GM04503 (cell line): ENCODE data around the gene TEKT2.

Experiments
- DNase-seq: peaks from one replicate; pipeline ENCODE4 v3.0.0-alpha.2; 2012; ENCODE audit warnings: low read depth

The TEKT2 gene, protein sequence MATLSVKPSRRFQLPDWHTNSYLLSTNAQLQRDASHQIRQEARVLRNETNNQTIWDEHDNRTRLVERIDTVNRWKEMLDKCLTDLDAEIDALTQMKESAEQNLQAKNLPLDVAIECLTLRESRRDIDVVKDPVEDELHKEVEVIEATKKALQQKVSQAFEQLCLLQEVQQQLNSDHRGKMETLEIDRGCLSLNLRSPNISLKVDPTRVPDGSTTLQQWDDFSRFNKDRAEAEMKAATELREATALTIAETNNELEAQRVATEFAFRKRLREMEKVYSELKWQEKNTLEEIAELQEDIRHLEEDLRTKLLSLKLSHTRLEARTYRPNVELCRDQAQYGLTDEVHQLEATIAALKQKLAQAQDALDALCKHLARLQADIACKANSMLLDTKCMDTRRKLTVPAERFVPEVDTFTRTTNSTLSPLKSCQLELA

DNA sequence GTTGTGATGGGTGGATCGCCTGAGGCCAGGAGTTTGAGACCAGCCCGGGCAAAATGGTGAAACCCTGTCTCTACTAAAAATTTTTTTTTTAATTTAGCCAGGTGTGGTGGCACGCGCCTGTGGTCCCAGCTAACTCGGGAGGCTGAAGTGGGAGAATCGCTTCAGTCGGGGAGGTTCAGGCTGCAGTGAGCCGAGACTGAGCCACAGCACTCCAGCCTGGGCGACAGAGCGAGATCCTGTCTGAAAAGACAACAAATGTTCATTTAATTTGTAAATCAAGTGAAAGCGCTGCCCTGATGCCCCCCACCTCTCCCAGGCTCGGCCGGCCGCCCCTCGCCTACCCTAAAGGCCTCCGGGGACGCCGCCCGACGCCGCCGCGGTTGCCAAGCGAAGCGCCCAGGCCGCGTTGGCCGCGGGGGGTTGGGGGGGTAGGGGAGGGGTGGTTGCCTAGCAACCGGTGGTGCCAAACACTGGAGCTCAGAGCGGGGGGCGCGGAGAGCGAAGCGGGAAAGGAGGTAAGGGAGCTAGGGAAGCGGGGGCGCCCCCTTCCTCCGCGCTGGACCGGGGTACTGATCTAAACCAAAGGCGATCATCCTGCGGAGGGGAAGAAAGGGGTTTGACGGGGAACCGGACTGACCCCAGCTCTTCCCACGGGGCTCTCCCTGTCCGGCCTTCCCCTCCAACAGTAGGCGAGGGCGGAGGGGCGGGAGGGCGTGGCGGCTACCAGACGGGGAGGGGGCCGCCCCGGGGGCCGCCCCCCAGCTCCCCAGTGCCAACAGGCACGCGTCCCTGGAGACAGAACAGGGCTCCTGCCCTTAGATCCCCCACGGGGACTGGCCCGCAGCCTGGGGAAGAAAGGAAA, at the start of gene TEKT2:
Gene TEKT2 (plus strand): TSS at position 460 of the 862 bp plus-strand sequence. CDS start 828 bp downstream, outside the sequence.
- DNase-seq, result no peak

DNA sequence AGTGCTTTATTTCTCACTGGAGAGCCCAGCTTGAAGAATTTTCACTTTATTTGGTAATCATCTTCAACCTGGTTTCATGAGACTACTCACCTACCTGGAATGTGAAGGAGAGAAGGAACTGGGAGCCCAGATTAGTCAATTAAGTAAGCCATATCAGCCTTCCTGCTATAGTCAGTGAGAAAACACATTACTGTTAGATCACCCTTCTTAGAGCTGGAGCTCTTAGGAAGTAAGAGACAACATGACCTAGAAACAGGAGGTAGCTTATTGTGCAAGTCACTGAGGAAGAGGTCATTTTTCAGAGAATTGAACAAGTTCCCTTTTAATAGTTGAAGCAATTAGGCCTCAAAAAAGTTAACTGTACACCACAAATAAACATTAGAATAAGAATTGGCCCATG, 49.2 kb upstream of the TEKT2 start:
- peak; percentile 24 for DNase-seq

DNA sequence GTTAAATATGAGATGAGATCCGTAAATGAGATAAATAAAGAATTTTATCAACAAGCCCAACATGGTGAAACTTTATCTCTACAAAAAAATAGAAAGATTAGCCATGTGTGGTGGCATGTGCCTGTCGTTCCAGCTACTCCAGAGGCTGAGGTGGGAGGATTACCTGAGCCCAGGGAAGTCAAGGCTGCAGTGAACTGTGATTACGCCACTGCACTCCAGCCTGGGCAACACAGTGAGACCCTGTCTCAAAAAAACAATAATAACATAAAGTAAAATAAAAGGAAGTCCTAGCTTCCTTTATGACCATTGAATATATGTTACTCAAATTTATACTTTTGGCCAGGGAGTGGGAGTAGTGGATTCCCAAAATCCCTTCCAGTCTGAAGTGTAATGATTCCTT, 48.7 kb upstream of the TEKT2 start:
- no peak for DNase-seq

DNA sequence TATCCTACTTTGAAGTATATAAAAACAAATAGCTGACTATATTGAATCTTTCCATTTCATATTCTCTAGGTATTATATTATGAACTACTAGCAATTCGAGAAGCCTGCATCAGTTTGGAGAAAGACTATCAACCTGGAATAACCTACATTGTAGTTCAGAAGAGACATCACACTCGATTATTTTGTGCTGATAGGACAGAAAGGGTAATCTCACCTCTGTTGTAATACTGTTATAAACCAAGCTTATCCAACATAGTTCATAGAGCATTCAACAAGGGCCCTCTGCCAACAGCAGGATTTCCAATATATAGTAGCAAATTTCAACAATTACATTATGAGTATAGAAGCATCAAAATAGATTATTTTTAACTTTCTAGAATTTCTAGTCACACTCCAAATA, 43.7 kb upstream of the TEKT2 start:
- DNase-seq, result no peak

DNA sequence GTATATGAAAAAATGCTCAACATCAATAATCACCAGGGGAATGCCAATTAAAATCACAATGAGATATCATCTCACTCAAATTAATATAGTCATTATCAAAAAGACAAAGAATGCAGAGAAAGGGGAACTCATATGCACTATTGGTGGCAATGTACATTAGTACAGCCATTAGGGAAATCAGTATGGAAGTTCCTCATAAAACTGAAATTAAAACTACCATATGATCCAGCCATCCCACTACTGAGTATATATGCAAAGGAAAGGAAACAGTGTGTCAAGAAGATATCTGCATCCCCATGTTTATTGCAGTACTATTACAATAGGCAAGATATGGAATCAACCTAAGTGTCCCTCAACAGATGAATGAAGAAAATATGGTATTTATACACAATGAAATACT, 32.1 kb upstream of the TEKT2 start:
- DNase-seq, result no peak

DNA sequence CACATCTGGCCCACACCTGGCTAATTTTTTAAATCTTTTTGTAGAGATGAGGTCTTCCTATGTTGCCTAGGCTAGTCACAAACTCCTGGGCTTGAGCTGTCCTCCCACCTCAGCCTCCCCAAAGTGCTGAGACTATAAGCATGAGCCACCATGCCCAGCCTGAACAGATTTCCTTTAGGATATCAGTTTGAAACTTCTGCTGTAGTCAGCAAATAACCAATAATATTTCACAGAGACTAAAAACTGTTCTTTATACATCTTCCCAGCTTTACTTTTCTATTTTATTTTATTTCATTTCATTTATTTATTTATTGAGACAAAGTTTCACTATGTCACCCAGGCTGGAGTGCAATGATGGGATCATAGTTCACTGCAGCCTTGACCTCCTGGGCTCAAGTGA, 29.9 kb upstream of the TEKT2 start:
- no peak for DNase-seq

DNA sequence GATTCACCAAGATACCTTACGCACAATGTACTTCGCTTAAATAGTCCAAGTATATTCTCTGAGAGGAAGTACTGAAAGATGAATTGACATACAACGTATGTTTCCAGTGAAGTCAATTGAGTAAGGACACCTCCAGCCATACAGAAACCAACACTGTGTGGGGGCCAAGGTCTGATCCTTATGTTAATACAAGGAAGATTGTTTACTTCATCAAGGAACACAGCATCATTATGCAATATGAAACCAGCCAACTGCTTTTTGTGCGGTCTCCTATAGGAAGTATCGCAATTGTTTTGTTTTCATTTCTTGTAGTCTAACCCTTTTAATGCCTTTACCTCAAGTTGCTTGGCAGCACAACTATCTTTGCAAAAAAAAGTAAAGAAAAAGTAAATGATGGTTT, 28.2 kb upstream of the TEKT2 start:
- no peak for DNase-seq

DNA sequence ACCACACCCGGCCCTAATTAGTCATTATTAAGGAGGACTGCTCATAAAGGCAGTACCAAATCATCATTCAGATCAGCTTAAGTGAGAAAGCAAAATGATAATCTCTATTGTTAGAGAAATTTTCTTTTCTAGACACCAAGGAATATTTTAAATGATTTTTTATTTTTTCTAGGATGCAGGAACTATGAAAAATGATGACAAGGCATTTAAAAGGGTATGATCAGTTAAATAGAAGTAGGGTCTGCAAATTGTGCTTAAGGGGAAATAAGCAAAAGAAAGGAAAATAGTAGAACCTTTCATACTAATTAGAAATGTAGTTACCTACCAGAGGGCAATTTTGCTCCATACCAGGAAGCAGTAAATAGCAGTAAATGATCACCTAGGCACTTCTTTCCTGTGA, 21.6 kb upstream of the TEKT2 start:
- DNase-seq, result no peak

DNA sequence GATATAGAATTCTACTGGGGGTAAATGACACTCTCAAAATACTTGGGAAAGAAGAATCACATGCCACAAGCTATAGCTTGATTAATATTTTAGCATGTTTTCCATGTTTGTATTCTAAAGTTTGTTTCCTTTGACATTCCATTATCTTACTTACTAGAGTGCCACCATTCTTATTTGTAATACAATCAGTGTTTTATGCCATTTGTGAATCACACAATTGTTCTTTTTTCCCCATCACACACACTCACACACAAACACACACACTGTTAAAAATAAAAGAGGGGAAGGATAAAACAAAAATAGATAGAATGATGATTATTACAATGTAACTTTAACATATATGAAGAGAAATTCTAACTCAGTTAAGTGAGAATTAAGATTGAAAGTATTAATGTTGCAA, 16.0 kb upstream of the TEKT2 start:
- no peak for DNase-seq

DNA sequence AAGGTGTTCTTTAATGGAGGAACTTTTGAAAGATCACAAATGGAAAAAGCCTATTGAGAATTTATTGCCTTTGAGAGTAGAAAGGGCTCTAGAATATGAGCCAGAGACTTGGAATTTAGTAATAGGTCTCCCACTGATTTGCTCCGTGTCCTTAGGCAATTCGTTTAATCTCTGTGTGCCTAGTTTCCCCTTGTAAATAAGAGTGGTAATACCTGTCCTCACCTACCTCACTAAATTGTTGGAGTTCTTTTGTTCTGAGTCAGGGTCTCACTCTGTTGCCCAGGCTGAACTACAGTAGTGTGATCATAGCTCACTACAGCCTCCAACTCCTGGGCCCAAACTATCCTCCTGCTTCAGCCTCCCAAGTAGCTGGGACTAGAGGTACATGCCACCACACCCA, 15.0 kb upstream of the TEKT2 start:
- DNase-seq, result no peak

DNA sequence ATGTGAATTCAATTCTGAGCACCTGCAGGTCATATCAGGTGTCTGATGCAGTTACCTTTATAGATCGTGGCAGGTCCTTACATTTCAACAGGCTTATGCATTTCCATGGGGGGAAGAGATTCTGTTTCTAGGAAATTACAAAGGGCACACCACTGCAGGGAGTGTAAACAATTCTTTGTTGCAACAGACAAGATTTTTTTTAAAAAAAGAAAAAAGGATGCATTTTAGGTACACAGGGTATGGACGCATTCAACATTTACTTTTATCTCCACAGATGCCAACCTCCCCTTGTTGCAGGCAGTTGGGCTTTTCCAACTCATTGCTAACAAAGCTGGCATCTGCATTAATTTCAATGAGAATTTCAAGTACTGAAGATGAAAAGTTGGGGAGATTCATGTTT, 13.5 kb upstream of the TEKT2 start:
- DNase-seq, result no peak

DNA sequence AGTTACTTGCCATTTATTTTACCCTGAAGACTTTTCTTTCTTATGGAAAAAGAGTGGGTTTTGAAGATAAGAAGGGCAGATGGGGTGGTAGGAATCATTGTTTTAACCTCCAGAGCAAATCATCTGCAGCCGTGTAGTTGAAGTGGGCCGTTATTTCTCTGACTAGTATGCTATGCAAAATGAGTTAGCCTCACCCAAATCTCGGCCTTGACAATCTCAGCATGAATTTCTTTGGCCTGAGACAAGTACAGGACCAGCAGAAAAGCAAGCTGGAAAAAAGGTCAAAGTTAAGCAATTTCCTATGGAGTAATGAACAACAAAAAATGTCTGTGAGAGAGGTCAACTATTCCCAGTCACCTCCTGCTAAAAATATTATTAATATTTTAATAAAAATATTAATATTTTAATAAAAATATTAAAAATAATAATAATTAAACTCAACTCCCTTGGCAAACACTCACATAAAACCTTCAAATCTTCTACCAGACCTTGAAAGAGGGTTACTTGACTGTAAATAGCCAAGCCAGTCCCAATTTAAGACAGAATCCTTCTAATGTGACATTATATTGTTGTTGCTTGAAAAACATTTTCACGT, 6.8 kb upstream of the TEKT2 start:
- DNase-seq, result no peak

DNA sequence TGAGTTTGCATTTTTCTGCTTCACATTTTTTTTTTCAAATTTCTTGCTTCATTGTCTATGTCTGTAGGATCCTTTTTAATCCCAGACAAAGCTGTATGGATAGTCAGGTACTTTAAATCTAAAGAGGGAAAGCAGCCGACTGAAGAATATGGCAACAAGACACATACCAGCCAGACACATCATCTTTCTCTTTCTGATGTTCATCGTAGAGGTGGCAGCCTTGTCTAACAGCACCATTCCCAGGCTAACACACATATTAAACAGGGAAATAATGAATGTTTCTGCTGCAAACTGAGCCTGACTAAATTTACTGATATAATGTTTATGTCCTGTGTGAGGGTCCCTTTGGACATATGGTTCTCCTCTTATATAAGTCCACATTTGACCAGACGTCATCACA, 3.7 kb upstream of the TEKT2 start:
- DNase-seq, result no peak

DNA sequence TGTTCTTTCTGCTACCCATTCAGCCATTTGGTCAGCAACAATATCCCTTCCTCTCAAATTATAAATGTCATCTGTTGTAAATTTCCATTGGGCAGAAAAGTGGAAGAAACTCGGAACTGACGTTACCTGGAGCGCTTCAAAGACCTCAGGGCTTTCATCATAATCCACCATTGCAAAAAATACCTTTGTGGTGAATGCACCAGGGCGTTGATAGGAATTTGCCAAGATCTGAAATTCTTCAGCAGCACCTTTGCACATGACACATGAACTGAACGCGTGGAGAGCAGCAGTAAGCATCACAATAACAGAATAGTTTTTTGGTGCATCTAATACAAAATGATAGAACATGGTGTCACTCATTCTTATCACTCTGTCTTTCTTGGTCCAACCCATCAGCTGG, 3.1 kb upstream of the TEKT2 start:
- DNase-seq, result no peak

DNA sequence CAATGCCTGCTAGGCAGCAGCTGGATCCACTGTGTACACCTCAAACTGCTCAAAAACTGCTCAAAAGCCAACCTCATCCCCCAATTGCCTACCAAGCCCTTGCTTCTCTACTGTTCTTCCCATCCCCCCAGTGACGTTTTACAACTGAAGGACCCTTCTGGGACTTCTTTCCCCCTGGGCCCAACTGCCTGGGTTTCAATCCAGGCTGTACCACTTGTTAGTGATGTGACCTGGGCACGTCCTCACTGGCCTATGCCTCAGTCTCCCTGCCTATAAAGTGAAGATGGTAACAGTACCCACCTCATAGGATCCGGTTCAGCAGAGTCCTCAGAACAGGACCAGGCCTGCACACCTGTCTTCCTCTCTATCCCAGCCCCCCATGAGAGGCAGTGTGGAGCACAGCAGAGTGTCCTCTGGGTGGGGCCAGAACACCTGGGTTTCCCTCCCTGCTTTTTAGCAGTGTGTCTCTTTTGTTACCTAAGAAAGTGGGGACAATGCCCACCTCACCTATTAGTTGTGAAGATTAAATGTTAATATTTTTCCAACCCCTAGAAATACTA, 1.9 kb upstream of the TEKT2 start:
- no peak for DNase-seq

DNA sequence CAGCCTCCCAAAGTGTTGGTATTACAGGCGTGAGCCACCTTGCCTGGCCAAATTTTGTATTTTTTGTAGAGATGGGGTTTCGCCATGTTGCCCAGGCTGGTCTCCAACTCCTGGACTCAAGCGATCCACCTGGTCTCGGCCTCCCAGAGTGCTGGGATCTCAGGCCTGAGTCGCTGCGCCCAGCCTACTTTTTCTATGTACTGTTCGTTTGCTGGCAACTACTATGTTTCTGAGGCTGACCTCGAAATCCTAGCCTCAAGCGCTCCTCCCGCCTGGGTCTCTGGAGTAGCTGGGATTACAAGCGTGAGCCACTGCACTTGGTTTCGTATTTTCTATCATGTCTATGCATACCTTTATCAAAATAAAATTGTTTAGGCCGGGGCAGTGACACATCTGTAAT, 675 bp upstream of the TEKT2 start:
- no peak for DNase-seq

DNA sequence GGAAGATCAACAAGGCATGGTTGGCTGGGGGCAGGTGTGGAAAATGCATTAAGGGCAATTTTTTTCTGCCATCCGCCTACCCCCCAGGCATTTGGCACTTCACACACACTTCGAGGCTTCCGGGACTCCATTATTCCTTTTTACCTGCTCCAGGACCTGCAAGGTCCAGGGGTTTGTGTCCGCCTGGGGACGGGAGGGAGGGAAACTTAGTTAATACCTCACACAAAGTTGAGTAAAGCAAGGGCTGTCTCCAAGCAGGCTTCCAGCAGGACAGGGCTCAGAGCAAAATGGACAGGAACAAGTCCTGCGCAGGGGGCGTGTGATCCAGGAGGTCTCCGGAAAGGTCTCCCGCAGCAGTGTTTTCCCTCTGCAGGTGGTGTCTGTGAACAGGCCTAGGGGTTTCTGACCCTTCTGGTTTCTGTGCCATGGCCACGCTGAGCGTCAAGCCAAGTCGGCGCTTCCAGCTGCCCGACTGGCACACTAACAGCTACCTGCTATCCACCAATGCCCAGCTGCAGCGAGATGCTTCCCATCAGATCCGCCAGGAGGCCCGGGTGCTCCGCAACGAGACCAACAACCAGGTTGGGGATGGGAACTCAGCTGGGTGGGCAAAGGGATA, 712 bp downstream of the TEKT2 start:
- no peak for DNase-seq

DNA sequence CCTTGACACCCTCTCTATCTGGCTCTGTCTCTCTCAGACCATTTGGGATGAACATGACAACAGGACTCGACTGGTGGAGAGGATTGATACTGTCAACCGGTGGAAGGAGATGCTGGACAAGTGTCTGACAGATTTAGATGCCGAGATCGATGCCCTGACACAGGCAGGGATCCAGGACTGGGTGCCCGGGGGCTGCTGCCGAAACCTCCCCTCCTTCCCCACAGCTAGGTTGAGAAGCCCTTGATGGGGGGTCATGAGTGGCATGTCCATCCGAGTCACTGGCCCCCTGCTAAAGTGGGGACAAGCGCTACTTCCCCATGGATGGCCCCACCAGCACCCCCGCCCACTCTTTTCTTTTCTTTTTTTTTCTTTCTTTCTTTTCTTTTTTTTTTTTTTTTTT, 1.2 kb downstream of the TEKT2 start:
- no peak for DNase-seq

DNA sequence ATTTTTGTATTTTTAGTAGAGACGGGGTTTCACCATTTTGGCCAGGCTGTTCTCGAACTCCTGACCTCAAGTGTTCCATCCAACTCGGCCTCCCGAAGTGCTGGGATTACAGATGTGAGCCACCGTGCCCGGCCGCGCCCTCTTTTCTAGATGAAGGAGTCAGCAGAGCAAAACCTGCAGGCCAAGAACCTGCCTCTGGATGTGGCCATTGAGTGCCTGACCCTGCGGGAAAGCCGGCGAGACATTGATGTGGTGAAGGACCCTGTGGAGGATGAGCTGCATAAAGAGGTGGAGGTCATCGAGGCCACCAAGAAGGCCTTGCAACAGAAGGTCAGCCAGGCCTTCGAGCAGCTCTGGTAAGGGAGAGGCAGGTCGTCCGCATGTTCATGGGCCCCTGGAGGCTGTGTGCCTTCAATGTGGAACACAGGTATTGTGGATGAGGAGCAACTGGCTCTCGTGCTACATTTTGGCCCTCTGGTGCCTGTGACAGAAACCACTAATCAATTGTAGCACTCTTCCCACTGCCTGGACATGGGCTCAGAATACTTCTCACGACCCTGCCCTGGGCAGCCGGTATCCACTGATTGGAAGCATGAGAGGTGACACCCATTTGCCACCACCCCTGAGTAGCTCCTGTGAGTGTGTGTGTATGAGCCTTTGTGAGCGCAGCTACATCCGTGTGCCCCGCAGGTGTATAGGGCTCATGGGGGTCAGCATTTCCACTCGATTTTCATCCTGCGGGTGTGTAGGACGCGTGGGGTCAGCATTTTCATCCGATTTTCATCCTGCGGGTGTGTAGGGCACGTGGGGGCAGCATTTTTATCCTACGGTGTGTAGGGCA, 2.0 kb downstream of the TEKT2 start:
- no peak for DNase-seq

DNA sequence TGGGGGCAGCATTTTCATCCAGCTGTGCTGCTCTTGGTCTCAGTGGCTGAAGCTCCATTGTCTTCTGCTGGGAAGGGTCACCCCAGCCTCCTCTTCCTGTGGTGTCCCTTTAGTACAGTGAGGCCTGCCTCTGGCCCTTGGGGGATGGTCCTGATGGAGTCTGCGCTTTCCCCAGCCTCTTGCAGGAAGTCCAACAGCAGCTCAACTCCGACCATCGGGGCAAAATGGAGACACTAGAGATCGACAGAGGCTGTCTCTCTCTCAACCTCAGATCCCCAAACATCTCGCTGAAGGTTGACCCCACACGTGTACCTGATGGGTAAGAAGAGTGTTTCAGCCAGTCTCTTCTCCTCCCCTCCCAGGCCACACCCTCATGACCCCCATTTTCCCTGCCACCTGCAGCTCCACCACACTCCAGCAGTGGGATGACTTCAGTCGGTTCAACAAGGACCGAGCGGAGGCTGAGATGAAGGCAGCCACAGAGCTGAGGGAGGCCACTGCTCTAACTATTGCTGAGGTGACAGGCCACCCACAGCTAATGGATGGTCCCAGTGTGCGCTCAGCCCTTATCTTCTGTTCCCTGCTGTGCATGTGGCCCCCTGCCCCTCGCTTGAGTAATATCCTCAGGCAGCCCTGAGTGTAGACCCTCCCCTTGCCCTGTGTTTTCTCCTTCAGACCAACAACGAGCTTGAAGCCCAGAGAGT, 2.8 kb downstream of the TEKT2 start:
- no peak for DNase-seq
